Tibial nerve (tissue), 3 donors: ENCODE measurements around the gene GNAZ.

Source experiments
- CTCF ChIP-seq, 5 experiments: fragments of 200-600 bp in 3 of 5; fragments of 450-650 bp in 2 of 5; sonication (generic) in 3 of 5; IDR thresholded peaks; one replicate each; pipeline ENCODE4 v1.5.1; 2016 to 2019; ENCODE audit warnings: antibody characterized with exemption in 5 of 5, mild to moderate bottlenecking in 3 of 5, moderate library complexity in 2 of 5
- POLR2A ChIP-seq, 2 donors: fragments of 450-650 bp; IDR thresholded peaks; one replicate each; pipeline ENCODE4 v1.6.1; 2017; ENCODE audit warnings: antibody characterized with exemption in 2 of 2, mild to moderate bottlenecking in 2 of 2, moderate library complexity in 2 of 2

GRCh38 chr22:23075525-23076216, 5.4 kb downstream of the GNAZ start:
- no peak for TF ChIP-seq CTCF (IDR thresholded peaks at IDR 0.05)
- no peak for TF ChIP-seq POLR2A (IDR thresholded peaks at IDR 0.05)
